ENCODE data around the gene CIAO2B. TPM values are rescaled to one million over a fixed set of nuclear protein-coding genes. Genes with fewer than 3 reads are reported as not detected.
"Not testable (repeated sequence)": the region's sequence is repeated elsewhere in the genome, so short reads cannot be mapped to it uniquely, and the experiment has no call there.

CIAO2B gene
- total RNA-seq, 2 experiments from 2014 or later, result 150 to 162 TPM

GRCh38 chr16:66898933-66899309 lies 35.3 kb downstream of the CIAO2B start:
- Mint-ChIP-seq H3K36me3 (ENCODE audit: low read depth) (peaks cover 6% of the 10 kb centered on the region), H3K27me3 (no peaks in the 10 kb centered on the region), H3K27ac (no peak overlapping the region), H3K9me3 (no peaks in the 10 kb centered on the region), H3K4me1 (ENCODE audit: low read depth) (no peaks in the 10 kb centered on the region), H3K4me3 (no peak overlapping the region)
- CTCF ChIA-PET, result no interaction called here
- POLR2A ChIA-PET, result interaction anchor here (6.3 kb wide), 1 partner anchor 18 kb away, joined by 28 read pairs; the partner anchor contains the start of gene PDP2
- intact Hi-C loops (cut with micrococcal nuclease), result no loop called here
- no peak for TF ChIP-seq CTCF (IDR thresholded peaks at IDR 0.05)
- DNase-seq, result no peak
- ATAC-seq, result no peak

- ATAC-seq (no peak), DNase-seq (no peak)
- no peak overlapping the region for H3K27ac Mint-ChIP-seq
- H3K4me1 Mint-ChIP-seq (ENCODE audit: low read depth), result peaks cover under 1% of the 10 kb centered on the region
- TF ChIP-seq CTCF (IDR thresholded peaks at IDR 0.05), result no peak
- intact Hi-C loops (cut with micrococcal nuclease), result no loop called here
- POLR2A ChIA-PET, result interaction anchor here (6.3 kb wide), 1 partner anchor 17 kb away, joined by 28 read pairs; the partner anchor contains the start of gene PDP2
- H3K9me3 Mint-ChIP-seq, result no peaks in the 10 kb centered on the region
- CTCF ChIA-PET, result interaction anchor here (2.0 kb wide), 1 partner anchor 8 kb away, joined by 5 read pairs; no protein-coding TSS in a partner anchor
- no peak overlapping the region for H3K4me3 Mint-ChIP-seq
- H3K36me3 Mint-ChIP-seq (ENCODE audit: low read depth), result peaks cover 6% of the 10 kb centered on the region
- H3K27me3 Mint-ChIP-seq, result no peaks in the 10 kb centered on the region
Measured at GRCh38 chr16:66898207-66898606, 36.0 kb downstream of the CIAO2B start.

GRCh38 chr16:66896682-66897081 lies 37.5 kb downstream of the CIAO2B start:
- H3K4me1 Mint-ChIP-seq (ENCODE audit: low read depth); ATAC-seq; DNase-seq; H3K4me3 Mint-ChIP-seq; intact Hi-C loops (cut with micrococcal nuclease); H3K27me3 Mint-ChIP-seq; H3K9me3 Mint-ChIP-seq; H3K27ac Mint-ChIP-seq; H3K36me3 Mint-ChIP-seq (ENCODE audit: low read depth): not testable (repeated sequence)
- ChIA-PET CTCF (interaction anchor here (0.6 to 4.3 kb wide), 9 partner anchors 10 to 560 kb away, joined by 3 to 54 read pairs (median 5); partner anchors contain the start of genes CES3 and RRAD), POLR2A (interaction anchor here (1.0 to 6.3 kb wide), 3 partner anchors 9 to 22 kb away, joined by 3 to 28 read pairs (median 3); partner anchors contain the start of gene PDP2)

GRCh38 chr16:66895999-66896398 lies 38.2 kb downstream of the CIAO2B start:
- intact Hi-C loops (cut with micrococcal nuclease), result no loop called here
- no peak for TF ChIP-seq CTCF (IDR thresholded peaks at IDR 0.05)
- CTCF ChIA-PET, result interaction anchor here (0.5 to 4.3 kb wide), 18 partner anchors 8 to 259 kb away, joined by 3 to 54 read pairs (median 5); partner anchors contain the start of genes CDH16, CES3, CIAO2B and PDP2
- H3K9me3 Mint-ChIP-seq, result no peaks in the 10 kb centered on the region
- peaks cover 15% of the 10 kb centered on the region for H3K36me3 Mint-ChIP-seq (ENCODE audit: low read depth)
- no peaks in the 10 kb centered on the region for H3K27me3 Mint-ChIP-seq
- H3K4me3 Mint-ChIP-seq, result no peak overlapping the region
- H3K4me1 Mint-ChIP-seq (ENCODE audit: low read depth), result peaks cover 3% of the 10 kb centered on the region
- ATAC-seq (no peak), DNase-seq (no peak)
- POLR2A ChIA-PET, result interaction anchor here (1.1 to 6.3 kb wide), 3 partner anchors 15 to 80 kb away, joined by 3 to 28 read pairs (median 3); partner anchors contain the start of gene PDP2
- no peak overlapping the region for H3K27ac Mint-ChIP-seq

- POLR2A ChIA-PET, result interaction anchor here (1.0 to 6.3 kb wide), 5 partner anchors 14 to 80 kb away, joined by 3 to 28 read pairs (median 3); partner anchors contain the start of gene PDP2
- H3K4me1 Mint-ChIP-seq (ENCODE audit: low read depth), result peaks cover 3% of the 10 kb centered on the region
- TF ChIP-seq CTCF (IDR thresholded peaks at IDR 0.05), result no peak
Measured at GRCh38 chr16:66895689-66895979, 38.6 kb downstream of the CIAO2B start.

More at GRCh38 chr16:66895689-66895979, 38.6 kb downstream of the CIAO2B start:
- CTCF ChIA-PET, result interaction anchor here (0.5 to 4.3 kb wide), 23 partner anchors 8 to 260 kb away, joined by 3 to 54 read pairs (median 4); partner anchors contain the start of genes CDH16, CES3, CIAO2B and NAE1
- no peaks in the 10 kb centered on the region for H3K9me3 Mint-ChIP-seq
- H3K4me3 Mint-ChIP-seq, result no peak overlapping the region
- H3K27me3 Mint-ChIP-seq, result no peaks in the 10 kb centered on the region
- no peak overlapping the region for H3K27ac Mint-ChIP-seq
- no peak for ATAC-seq
- intact Hi-C loops (cut with micrococcal nuclease), result no loop called here
- peaks cover 16% of the 10 kb centered on the region for H3K36me3 Mint-ChIP-seq (ENCODE audit: low read depth)
- no peak for DNase-seq

All from activated CD8-positive, alpha-beta T cell treated with anti-CD3 and anti-CD28 coated beads for 36 hours (primary cell).